B cell (primary cell): ENCODE results near the gene PKP2. TPM values are rescaled to one million over a fixed set of nuclear protein-coding genes. Genes with fewer than 3 reads are reported as not detected.
A peak's percentile ranks its signal among the peaks of the same experiment; 100 is the strongest.

ENCODE experiments used
- ATAC-seq: fragments of 200-7000 bp; cut with Tn5 transposase; one replicate; pipeline ENCODE4 v1.10.0; 2021; ENCODE audit warnings: low read depth, mild to moderate bottlenecking, moderate number of reproducible peaks, moderate library complexity
- CTCF ChIA-PET: fragments of 350-600 bp; sonication (Branson Sonifier 250); formaldehyde crosslinking; loops from one replicate; lab custom pipeline; 2021; ENCODE audit warnings: antibody characterized with exemption, inconsistent platforms; lab: Charles Lee
- POLR2A ChIA-PET: fragments of 350-600 bp; sonication (Branson Sonifier 250); formaldehyde crosslinking; loops from one replicate; lab custom pipeline; 2021; ENCODE audit warnings: antibody characterized with exemption; lab: Charles Lee
- DNase-seq: peaks from one replicate; pipeline ENCODE4 v3.0.0; 2013
- H2AFZ ChIP-seq: 2 replicates; pipeline ENCODE4 v1.6.1; 2012; ENCODE audit warnings: mild to moderate bottlenecking, low read depth, low read length; ENCODE audit not compliant: insufficient read depth, poor library complexity, severe bottlenecking
- H3K27ac ChIP-seq, 2 donors: 1 replicate in 1 of 2; 2 replicates in 1 of 2; pipeline ENCODE4 v1.5.1; 2012 to 2013; ENCODE audit warnings: low read length in 2 of 2, mild to moderate bottlenecking in 2 of 2, moderate library complexity in 1 of 2
- H3K27me3 ChIP-seq, 4 experiments: fragments of 200-600 bp in 1 of 4; sonication (generic) in 1 of 4; replicated peaks in 1 of 4; 1 replicate in 2 of 4; 2 replicates in 2 of 4; pipeline versions ENCODE4 v1.6.1 to v1.7.0; 2013 to 2016; ENCODE audit warnings: low read length in 3 of 4, mild to moderate bottlenecking in 2 of 4, mixed read lengths in 1 of 4, moderate library complexity in 1 of 4; ENCODE audit not compliant: insufficient read depth in 4 of 4, control insufficient read depth in 3 of 4; ENCODE audit errors: control extremely low read depth in 1 of 4
- H3K36me3 ChIP-seq, 2 experiments: replicated peaks in 1 of 2; 1 replicate in 1 of 2; 2 replicates in 1 of 2; pipeline versions ENCODE4 v1.6.1 to v1.7.1; 2013; ENCODE audit warnings: low read length in 1 of 2; ENCODE audit not compliant: insufficient read depth in 2 of 2, control insufficient read depth in 1 of 2; ENCODE audit errors: control extremely low read depth in 1 of 2, extremely low read depth in 1 of 2
- H3K4me1 ChIP-seq, 2 donors: fragments of 200-600 bp in 1 of 2; sonication (generic) in 1 of 2; 1 replicate in 1 of 2; 2 replicates in 1 of 2; pipeline versions ENCODE4 v1.5.1 to v1.6.1; 2013 to 2017; ENCODE audit warnings: low read length in 2 of 2; ENCODE audit not compliant: control insufficient read depth in 2 of 2, insufficient read depth in 2 of 2
- H3K4me2 ChIP-seq: replicated peaks from 2 replicates; pipeline ENCODE3; 2012; ENCODE audit warnings: mild to moderate bottlenecking, low read depth, low read length; ENCODE audit not compliant: poor library complexity, severe bottlenecking
- H3K4me3 ChIP-seq, 5 experiments: fragments of 200-600 bp in 1 of 5; sonication (generic) in 1 of 5; 1 replicate in 3 of 5; 2 replicates in 2 of 5; pipeline versions ENCODE4 v1.5.1 to v1.7.0; 2011 to 2016; ENCODE audit warnings: low read length in 4 of 5, mild to moderate bottlenecking in 4 of 5, low read depth in 2 of 5, control low read depth in 1 of 5, moderate library complexity in 1 of 5; ENCODE audit not compliant: insufficient read depth in 1 of 5; ENCODE audit errors: control extremely low read depth in 1 of 5, extremely low read depth in 1 of 5
- H3K79me2 ChIP-seq: fragments of 200-600 bp; sonication (generic); one replicate; pipeline ENCODE4 v1.6.0; 2016; ENCODE audit warnings: low read length; ENCODE audit not compliant: control insufficient read depth, insufficient read depth
- H3K9ac ChIP-seq: fragments of 200-600 bp; sonication (generic); 2 replicates; pipeline ENCODE4 v1.6.1; 2017; ENCODE audit warnings: mild to moderate bottlenecking, low read length, moderate library complexity
- H3K9me3 ChIP-seq, 3 donors: one replicate each; pipeline versions ENCODE4 v1.6.1 to v1.7.1; 2013; ENCODE audit warnings: low read length in 2 of 3; ENCODE audit not compliant: control insufficient read depth in 2 of 3, insufficient read depth in 1 of 3; ENCODE audit errors: control extremely low read depth in 1 of 3
- H4K20me1 ChIP-seq: 2 replicates; pipeline ENCODE4 v1.6.0; 2012; ENCODE audit warnings: mild to moderate bottlenecking, low read length; ENCODE audit not compliant: insufficient read depth, control insufficient read depth, poor library complexity, severe bottlenecking
- H3K27ac Mint-ChIP-seq: one replicate; pipeline ENCODE4 v1.8.0; 2021; ENCODE audit warnings: mixed read lengths
- H3K27me3 Mint-ChIP-seq: one replicate; pipeline ENCODE4 v1.8.0; 2021; ENCODE audit warnings: mixed read lengths
- H3K4me1 Mint-ChIP-seq: one replicate; pipeline ENCODE4 v1.8.0; 2021; ENCODE audit warnings: mixed read lengths
- H3K4me3 Mint-ChIP-seq: one replicate; pipeline ENCODE4 v1.8.0; 2021; ENCODE audit warnings: mixed read lengths
- H3K9me3 Mint-ChIP-seq: one replicate; pipeline ENCODE4 v1.8.0; 2022; ENCODE audit warnings: mixed read lengths; ENCODE audit not compliant: insufficient read depth
- CTCF ChIP-seq: fragments of 200-600 bp; IDR thresholded peaks from one replicate; pipeline ENCODE4 v1.8.0; 2022; ENCODE audit warnings: antibody characterized with exemption, mild to moderate bottlenecking
- EZH2 ChIP-seq: IDR thresholded peaks from 2 replicates; pipeline ENCODE4 v1.6.1; 2012; ENCODE audit warnings: borderline replicate concordance, low read depth, mild to moderate bottlenecking, moderate library complexity, low read length; ENCODE audit not compliant: insufficient read depth, poor library complexity, severe bottlenecking
- WGBS: methylation state at CpG from one replicate; pipeline ENCODE4 v1.1.5; 2013; ENCODE audit warnings: missing lambda C conversion rate; ENCODE audit not compliant: insufficient coverage; 5-methylcytosine and 5-hydroxymethylcytosine counted together
- intact Hi-C: fragments of 100-400 bp; cut with micrococcal nuclease; formaldehyde crosslinking; loops from one replicate; pipeline ENCODE4 v1.10.0; 2022
- polyA plus RNA-seq: library from polyadenylated mRNA; depleted of rRNA; stranded (reverse); fragments of >200 nt; gene quantifications from 2 replicates; pipeline ENCODE4 v1.2.3, GENCODE V29; 2012
- total RNA-seq, 2 donors: library from RNA; stranded (reverse); fragments of 120-200 nt in 1 of 2; gene quantifications; 1 replicate in 1 of 2; 2 replicates in 1 of 2; pipeline versions ENCODE4 v1.2.3 to v1.2.4, GENCODE V29; 2013 to 2022

PKP2 gene
- total and polyA plus RNA-seq, 2 donors (not counting 1 experiment from before 2014, with no cell fraction given), result not detected

- POLR2A ChIA-PET, result interaction anchor here (0.6 to 1.9 kb wide), 4 partner anchors 77 to 1266 kb away, joined by 3 to 12 read pairs (median 4); partner anchors contain the start of genes ALG10 and DNM1L
- H3K79me2 ChIP-seq, result peaks cover 17% of the 10 kb centered on the region
- peak; percentile 93 for DNase-seq
Measured at GRCh38 chr12:32755654-32756475, 140.7 kb downstream of the PKP2 start, which contains the start of gene YARS2. Gene YARS2, minus strand, starts transcription at chr12:32755897. Its CDS starts 23 bp downstream, at chr12:32755874.

More at GRCh38 chr12:32755654-32756475, 140.7 kb downstream of the PKP2 start, which contains the start of gene YARS2:
- Histone ChIP-seq H3K9me3 (no peaks in the 10 kb centered on the region), H3K27ac (peak within 1 kb of the TSS; percentile 64 to 65), H3K4me3 (peak within 1 kb of the TSS; percentile 78 to 97 (median 91)), H4K20me1 (no peaks in the 10 kb centered on the region), H2AFZ (peak within 1 kb of the TSS; percentile 91), H3K27me3 (no peaks in the 10 kb centered on the region), H3K4me2 (peak within 1 kb of the TSS; percentile 83), H3K4me1 (peaks cover 12 to 15% of the 10 kb centered on the region in 2 donors), H3K36me3 (peaks cover 0 to 21% of the 10 kb centered on the region in 2 experiments), H3K9ac (peak within 1 kb of the TSS; percentile 87)
- intact Hi-C loops, result loop anchor here (1.0 to 10.0 kb wide), 8 partner anchors 77 to 2001 kb away; partner anchors contain the start of genes ALG10, CAPRIN2, DNM1L and ETFBKMT
- H3K27me3 Mint-ChIP-seq, result no peaks in the 10 kb centered on the region
- peaks cover 19% of the 10 kb centered on the region for H3K4me1 Mint-ChIP-seq
- H3K4me3 Mint-ChIP-seq, result peak within 1 kb of the TSS; percentile 93
- under 1% methylated on average over 29 of the region's 39 CpGs for WGBS
- no peaks in the 10 kb centered on the region for H3K9me3 Mint-ChIP-seq
- CTCF ChIA-PET, result interaction anchor here (0.6 to 5.8 kb wide), 33 partner anchors 9 to 1904 kb away, joined by 3 to 84 read pairs (median 4); partner anchors contain the start of genes ALG10 and ETFBKMT
- peak within 1 kb of the TSS; percentile 89 for H3K27ac Mint-ChIP-seq
- peak; percentile 85 for ATAC-seq
- TF ChIP-seq CTCF, result peak; percentile 92
- TF ChIP-seq EZH2, result no peak
